ENCODE results near the gene CPLX3. TPM values are rescaled to one million over a fixed set of nuclear protein-coding genes. Genes with fewer than 3 reads are reported as not detected.

Gene CPLX3
- total RNA-seq, 4 donors from 2014 or later: not detected

DNA sequence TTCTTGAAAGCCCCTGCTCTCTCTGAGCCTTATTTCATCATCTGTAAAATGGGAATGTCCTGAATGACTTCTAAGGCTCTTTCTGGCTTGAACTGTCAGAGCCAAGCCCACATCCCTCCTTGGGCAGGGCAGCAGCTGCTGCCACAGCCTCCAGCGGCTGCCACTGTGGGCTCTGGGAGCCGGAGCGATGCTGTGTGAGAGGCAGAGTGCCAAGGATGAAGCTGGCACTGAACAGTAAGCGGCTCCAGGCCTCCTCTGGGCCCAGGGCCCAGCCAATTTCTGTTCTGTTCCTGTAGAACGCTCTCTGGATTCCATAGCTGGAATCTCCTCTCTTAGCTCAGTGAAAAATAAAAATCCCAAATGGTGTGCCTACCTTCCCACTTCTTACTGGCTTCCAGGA lies 4.4 kb downstream of the CPLX3 start:
- 41% methylated on average over 5 of the region's 5 CpGs; no CpG with 5 or more reads in 1 of the 2 donors for WGBS, 2 donors (ENCODE audit: low coverage in 1 of 2)
- intact Hi-C loops (cut with DNase I; ENCODE audit: low total_unique reads) (no loop called here), in situ Hi-C loops (cut with MboI; ENCODE audit: low pct_ligation_motif_present in 1 of 4, low pct_unique_long_range_greater_than_20kb in 1 of 4, low sequenced_read_pairs in 3 of 4) (loop anchor here in 1 of 4 donors (10.0 kb wide), 1 partner anchor 74 kb away; the partner anchor contains the start of gene FAM219B)
- H3K4me3 ChIP-seq: no peak overlapping the region
- TF ChIP-seq POLR2A (IDR thresholded peaks at IDR 0.05) (no peak), POLR2AphosphoS5 (IDR thresholded peaks at IDR 0.05) (no peak)
- no peaks in the 10 kb centered on the region for H3K9me3 ChIP-seq
- peaks cover 29% of the 10 kb centered on the region for H3K27me3 ChIP-seq
- DNase-seq: no peak
- H3K4me1 ChIP-seq: peaks cover 4 to 24% (median 17%) of the 10 kb centered on the region in 4 donors
- no peaks in the 10 kb centered on the region for H3K36me3 ChIP-seq
- peak overlapping the region in 1 of 4 donors; percentile 48 for H3K27ac ChIP-seq

DNA sequence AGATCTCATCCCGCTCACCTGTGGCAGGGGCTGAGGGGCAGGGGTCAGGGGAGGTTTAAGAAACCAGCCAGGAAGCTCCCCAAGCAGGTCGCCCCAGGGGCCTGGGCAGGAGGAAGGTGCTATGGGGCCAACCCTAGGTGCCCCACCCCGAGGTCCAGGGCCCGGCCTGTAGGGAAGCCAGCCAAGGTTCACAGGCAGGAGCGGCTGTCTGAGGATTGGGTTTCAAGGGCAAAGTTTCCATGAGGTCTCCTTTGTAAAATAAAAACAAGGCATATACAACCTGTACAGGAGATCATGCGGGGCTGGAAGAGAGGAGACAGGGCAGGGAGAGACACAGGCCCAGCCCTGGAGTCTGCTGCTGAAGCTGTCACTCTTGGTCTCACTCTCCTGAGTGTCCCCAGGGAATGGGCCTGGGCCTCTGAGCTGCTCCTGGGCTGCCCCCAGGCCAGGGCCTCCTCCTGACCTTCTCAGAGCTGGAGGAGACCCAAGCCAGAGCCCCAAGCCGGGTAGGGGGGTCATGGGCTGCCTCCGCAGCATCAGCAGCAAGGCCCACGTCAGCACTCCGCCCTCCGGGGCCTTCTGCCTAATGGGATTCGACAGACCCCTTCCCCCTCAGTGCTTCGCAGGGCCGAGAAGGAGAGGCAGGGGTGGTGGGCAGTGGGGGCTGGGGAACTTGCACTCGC lies 5.5 kb downstream of the CPLX3 start:
- H3K9me3 ChIP-seq: no peaks in the 10 kb centered on the region
- H3K4me1 ChIP-seq: peaks cover 4 to 18% (median 13%) of the 10 kb centered on the region in 4 donors
- WGBS, 2 donors (ENCODE audit: low coverage in 1 of 2): 29 to 49% methylated on average over 2 to 15 of the region's 15 CpGs
- peak in 1 of 3 donors; percentile 38 for TF ChIP-seq POLR2AphosphoS5 (IDR thresholded peaks at IDR 0.05)
- TF ChIP-seq EP300 (IDR thresholded peaks at IDR 0.05; ENCODE audit: low read depth): no peak
- DNase-seq: peak; percentile 83
- in situ Hi-C loops (cut with MboI; ENCODE audit: low pct_ligation_motif_present in 1 of 4, low pct_unique_long_range_greater_than_20kb in 1 of 4, low sequenced_read_pairs in 3 of 4) (loop anchor here in 1 of 4 donors (10.0 kb wide), 1 partner anchor 73 kb away; the partner anchor contains the start of gene FAM219B), intact Hi-C loops (cut with DNase I; ENCODE audit: low total_unique reads) (no loop called here)
- no peaks in the 10 kb centered on the region for H3K36me3 ChIP-seq
- H3K27ac ChIP-seq: peak overlapping the region; percentile 60 to 70 (median 65)
- H3K27me3 ChIP-seq: peaks cover 18% of the 10 kb centered on the region
- H3K4me3 ChIP-seq: no peak overlapping the region

DNA sequence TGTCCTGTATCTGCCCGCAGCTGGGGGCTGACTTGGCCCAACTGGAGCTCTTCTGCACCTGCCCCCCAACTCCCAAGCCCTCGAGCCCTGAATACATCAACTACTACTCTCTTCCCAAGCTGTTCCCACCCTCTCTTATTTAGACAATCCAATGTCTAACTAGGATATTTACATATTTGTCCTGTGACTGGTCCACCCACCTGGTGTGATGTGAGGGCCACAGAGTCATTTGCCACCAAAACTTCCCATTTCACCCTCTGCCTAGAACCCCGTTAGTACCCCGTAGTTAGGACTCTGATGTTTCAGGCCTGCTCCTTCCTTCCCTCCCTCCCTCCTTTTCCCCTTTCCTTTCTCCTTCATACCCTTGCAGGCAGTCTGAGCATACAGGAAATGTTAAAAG lies 6.4 kb downstream of the CPLX3 start:
- WGBS, 2 donors (ENCODE audit: low coverage in 1 of 2): 77% methylated on average over 4 of the region's 4 CpGs; no CpG with 5 or more reads in 1 of the 2 donors
- Histone ChIP-seq H3K9me3 (no peaks in the 10 kb centered on the region), H3K4me1 (peaks cover 4 to 18% (median 13%) of the 10 kb centered on the region in 4 donors), H3K27me3 (peaks cover 9% of the 10 kb centered on the region), H3K4me3 (no peak overlapping the region), H3K27ac (no peak overlapping the region), H3K36me3 (no peaks in the 10 kb centered on the region)
- TF ChIP-seq POLR2AphosphoS5 (IDR thresholded peaks at IDR 0.05) (no peak), POLR2A (IDR thresholded peaks at IDR 0.05) (no peak), EP300 (IDR thresholded peaks at IDR 0.05; ENCODE audit: low read depth) (no peak)
- TF ChIP-seq, protein P1, sequence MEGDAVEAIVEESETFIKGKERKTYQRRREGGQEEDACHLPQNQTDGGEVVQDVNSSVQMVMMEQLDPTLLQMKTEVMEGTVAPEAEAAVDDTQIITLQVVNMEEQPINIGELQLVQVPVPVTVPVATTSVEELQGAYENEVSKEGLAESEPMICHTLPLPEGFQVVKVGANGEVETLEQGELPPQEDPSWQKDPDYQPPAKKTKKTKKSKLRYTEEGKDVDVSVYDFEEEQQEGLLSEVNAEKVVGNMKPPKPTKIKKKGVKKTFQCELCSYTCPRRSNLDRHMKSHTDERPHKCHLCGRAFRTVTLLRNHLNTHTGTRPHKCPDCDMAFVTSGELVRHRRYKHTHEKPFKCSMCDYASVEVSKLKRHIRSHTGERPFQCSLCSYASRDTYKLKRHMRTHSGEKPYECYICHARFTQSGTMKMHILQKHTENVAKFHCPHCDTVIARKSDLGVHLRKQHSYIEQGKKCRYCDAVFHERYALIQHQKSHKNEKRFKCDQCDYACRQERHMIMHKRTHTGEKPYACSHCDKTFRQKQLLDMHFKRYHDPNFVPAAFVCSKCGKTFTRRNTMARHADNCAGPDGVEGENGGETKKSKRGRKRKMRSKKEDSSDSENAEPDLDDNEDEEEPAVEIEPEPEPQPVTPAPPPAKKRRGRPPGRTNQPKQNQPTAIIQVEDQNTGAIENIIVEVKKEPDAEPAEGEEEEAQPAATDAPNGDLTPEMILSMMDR (IDR thresholded peaks at IDR 0.05): no peak
- DNase-seq: no peak
- in situ Hi-C loops (cut with MboI; ENCODE audit: low pct_ligation_motif_present in 1 of 4, low pct_unique_long_range_greater_than_20kb in 1 of 4, low sequenced_read_pairs in 3 of 4): loop anchor here in 1 of 4 donors (10.0 kb wide), 1 partner anchor 72 kb away; the partner anchor contains the start of gene FAM219B
- intact Hi-C loops (cut with DNase I; ENCODE audit: low total_unique reads): no loop called here

DNA sequence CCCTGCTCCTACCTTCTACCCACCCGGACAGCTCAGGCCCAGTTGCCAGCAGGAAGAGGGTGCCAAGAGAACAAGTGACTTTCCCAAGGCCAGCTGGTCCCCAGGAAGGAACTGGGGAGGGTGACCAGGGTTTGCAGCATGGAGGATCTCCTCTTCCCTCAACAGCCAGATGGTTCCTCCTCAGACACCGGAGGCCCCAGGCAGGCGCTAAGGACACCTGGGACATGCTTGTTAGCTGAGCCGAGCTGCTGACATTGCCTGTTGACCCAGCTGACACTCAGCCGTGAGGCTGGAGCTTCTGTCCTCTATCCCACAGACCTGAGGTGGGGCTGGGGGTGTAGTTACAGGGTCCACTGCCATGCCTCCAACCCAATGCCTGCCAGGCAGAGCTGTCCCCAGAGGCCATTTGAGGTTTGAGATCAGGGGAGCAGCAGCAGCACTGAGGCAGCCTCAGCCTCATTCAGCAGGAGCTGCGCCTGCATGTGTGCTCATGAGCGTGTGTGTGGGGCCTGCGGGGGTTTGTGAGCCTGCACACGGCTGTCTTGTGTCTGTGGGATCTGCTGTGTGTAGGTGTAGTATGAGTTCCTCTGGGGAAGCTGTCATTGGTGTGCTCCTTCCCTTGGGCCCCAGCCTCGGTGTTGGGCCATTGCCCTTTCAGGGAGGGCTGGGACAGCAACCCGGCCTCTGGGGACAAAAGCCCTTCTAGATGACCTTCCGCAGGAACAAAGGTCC lies 7.1 kb downstream of the CPLX3 start:
- 79% methylated on average over 8 of the region's 12 CpGs; no CpG with 5 or more reads in 1 of the 2 donors for WGBS, 2 donors (ENCODE audit: low coverage in 1 of 2)
- intact Hi-C loops (cut with DNase I; ENCODE audit: low total_unique reads) (no loop called here), in situ Hi-C loops (cut with MboI; ENCODE audit: low pct_ligation_motif_present in 1 of 4, low pct_unique_long_range_greater_than_20kb in 1 of 4, low sequenced_read_pairs in 3 of 4) (loop anchor here in 1 of 4 donors (10.0 kb wide), 1 partner anchor 71 kb away; the partner anchor contains the start of gene FAM219B)
- Histone ChIP-seq H3K9me3 (no peaks in the 10 kb centered on the region), H3K27me3 (peaks cover 2% of the 10 kb centered on the region), H3K27ac (no peak overlapping the region), H3K4me1 (peaks cover 4 to 18% (median 13%) of the 10 kb centered on the region in 4 donors), H3K4me3 (no peak overlapping the region), H3K36me3 (no peaks in the 10 kb centered on the region)
- TF ChIP-seq POLR2A (IDR thresholded peaks at IDR 0.05): no peak
- TF ChIP-seq, protein P1 (IDR thresholded peaks at IDR 0.05): no peak
- TF ChIP-seq POLR2AphosphoS5 (IDR thresholded peaks at IDR 0.05): no peak
- TF ChIP-seq EP300 (IDR thresholded peaks at IDR 0.05; ENCODE audit: low read depth): no peak
- no peak for DNase-seq
